Stimulated activated CD4-positive, alpha-beta T cell treated with anti-CD3 and anti-CD28 coated beads, Interleukin-15, amount 100 ng/mL, for 48 hours (primary cell): Measurements from ENCODE around the gene NEDD9.

ENCODE experiments used
- DNase-seq, 2 donors: peaks; one replicate each; pipeline ENCODE4 v3.0.0-alpha.2; 2020; ENCODE audit warnings: low read depth in 2 of 2

The NEDD9 gene

DNA sequence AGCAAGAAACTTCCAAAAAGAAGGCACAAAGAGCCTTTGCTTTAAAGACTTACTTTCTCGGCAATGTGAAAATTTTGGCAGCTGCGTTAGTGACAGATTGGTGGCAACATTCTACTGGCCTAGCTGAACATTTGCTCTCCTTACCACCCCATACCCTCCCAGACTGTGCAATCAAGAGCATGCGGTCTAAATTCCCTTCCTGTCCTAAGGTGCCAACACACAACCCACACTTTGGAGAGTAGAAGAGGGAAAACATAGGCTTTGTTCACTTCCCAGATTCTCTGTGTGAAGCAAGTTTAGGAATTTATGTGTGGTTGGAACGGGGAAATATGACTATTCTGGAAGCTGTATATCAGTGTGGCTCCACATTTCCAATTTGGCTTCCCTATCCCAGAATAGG is 29.8 kb upstream of the NEDD9 start:
- DNase-seq, result no peak

DNA sequence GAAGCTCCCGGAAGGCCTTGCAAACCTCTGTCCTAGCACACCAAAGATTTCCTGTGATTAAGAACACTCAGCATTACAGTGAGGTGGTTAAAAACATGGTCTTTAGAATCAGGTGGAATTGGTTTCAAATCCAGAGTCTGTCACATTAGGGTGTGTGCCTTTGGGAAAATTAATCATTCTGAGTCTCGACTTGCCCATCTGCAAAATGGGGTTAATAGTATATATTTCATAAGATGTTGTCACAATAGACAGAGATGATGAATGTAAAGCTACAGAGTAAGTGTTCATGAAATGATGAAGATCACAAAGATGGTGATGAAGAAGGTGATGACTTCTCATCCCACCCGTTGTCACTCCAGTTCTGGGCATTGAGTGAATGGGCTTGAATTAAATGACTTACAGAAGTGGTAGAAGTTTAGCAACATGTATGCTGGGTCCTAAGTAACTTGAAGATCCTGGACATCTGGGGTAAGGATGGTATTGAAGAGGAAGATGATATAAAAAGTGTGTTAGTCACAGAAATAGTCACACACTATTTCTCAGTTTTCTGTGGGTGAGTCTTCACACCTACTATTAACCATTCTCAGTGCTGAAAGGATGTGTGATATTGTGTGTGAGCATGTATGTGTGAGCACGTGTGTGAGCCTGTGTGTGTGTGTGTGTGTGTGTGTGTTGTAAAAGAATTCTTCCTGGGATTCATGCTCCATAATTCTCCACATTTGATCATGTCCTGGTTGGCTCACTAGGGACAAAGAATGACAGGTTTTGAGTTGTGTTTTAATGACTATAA is 28.0 kb upstream of the NEDD9 start:
- no peak for DNase-seq

DNA sequence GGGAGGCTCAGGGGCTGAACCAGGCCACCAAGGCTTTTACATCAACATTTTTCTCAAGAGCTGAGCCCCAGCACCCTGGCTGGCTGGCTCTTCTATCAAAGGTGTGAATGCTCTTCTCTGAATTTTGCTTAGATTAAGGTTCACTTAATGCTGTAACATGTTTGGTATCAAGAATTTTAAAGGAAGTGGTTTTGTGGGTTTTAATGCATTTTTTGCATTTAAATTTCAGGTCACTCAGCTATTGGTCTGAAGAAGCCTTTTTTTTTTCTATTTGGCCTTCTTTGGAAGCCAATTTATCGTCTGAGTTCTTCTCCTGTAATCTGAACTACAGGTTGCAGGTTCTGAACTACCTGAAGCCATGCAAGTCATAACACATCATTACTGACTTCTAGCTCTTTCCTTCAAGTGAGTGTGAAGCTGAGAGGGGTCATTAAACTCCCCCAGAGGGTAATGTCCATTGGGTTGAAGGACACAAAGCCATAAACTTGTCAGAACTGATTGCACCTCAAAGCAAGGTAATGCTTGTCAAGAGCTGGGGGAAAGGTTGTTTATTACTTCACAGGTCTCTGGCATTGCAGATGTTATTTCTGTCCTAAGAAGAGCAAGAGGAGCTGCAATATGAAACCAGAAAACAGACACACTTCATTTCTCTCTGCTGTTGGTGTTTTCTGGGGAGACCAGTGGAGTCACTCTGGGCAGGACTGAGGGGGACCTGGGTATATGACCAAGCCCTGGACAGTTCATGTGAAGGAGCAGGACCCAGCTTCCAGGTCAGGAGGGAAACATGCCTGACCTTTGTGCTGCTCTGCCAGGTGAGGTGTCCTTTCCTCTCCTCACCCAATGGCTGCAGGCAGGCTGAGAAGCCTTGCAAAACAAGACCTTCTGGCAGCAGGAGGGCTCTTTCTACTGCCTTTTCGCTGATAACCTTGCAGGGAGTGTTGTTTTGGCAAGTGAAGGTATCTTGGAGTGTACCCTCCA is 26.1 kb upstream of the NEDD9 start:
- DNase-seq, result no peak

GRCh38 chr6:11255610-11256009 is 23.1 kb upstream of the NEDD9 start:
- no peak for DNase-seq

DNA sequence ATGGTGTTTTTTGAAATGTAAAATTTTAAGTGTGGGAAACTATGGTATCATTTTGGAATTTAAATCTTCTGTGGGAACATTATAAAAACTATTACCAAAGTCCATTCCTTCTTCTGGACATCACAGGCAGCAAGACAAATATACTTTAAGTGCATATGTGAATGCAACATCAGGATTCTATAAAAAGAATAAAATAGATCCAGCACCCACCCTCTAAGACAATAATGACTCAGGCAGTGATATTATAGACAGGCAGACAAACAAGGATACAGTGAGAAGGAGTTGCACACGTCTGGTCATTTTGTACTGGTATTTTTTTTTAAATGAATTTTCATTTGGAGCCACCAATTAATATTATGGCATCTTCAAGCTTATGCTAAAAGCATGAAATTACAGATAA is 21.1 kb upstream of the NEDD9 start:
- DNase-seq, result no peak

- DNase-seq, result no peak
Measured at GRCh38 chr6:11251553-11252360, 19.3 kb upstream of the NEDD9 start.

DNA sequence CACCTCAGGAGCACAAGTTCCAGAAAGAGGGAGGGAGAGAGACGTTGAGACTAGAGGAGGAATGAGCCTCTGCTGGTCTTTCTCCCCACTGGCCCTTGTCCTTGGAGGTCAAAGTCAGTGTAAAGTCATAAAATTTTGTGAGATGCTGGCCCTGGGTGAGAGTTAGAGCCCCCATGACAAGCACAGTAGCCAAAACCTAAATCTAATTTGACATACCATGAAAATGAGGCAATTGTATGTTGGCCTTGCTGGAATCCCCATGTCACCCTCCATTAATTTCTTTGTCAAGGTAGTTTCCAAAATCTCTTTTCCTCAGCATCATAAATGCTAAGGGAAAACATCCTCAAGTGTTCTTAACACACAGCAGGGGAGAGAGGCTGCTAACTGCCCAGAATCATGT is 17.6 kb upstream of the NEDD9 start:
- no peak for DNase-seq

- no peak for DNase-seq
Measured at GRCh38 chr6:11248974-11249761, 16.7 kb upstream of the NEDD9 start.

- no peak for DNase-seq
Measured at GRCh38 chr6:11246722-11247121, 14.3 kb upstream of the NEDD9 start.

DNA sequence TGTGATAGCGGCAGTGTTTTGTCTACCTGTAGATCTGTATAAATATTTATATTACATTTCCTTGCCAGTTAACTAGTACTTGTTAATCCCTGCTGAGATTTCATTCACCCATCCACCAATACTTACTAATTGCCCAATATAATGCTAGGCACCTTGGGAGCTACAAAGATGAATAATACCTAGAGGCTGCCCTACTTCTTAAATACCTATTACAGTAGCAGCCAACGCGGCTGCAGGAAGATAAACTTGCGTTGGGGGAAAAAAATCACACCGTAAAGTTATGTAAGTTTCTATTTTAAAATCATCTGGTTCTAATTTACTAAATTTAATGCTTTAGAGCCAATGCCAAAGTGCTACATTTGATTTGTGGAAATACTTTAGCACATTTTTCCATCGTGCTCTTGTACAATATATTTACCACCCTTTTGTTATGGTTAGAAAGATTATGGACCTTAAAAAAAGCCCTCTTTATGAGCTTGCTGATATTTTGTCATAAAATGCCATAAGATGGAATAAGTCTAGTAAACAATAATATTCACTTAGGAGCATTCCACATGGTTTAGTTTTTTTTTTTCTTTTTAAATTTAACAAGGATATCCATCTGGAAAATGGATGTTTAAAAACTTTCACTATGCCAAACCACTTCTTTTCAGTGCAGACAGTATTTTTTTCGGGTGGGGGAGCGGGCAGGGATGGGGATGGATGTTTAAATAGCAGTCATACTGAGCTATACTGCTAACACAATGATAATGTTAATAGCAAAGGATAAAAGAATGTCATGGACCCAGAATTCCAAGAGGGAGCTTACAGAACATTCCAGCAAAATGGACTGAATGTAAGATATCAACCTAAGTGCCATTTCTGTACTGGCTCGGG is 13.2 kb upstream of the NEDD9 start:
- no peak for DNase-seq

DNA sequence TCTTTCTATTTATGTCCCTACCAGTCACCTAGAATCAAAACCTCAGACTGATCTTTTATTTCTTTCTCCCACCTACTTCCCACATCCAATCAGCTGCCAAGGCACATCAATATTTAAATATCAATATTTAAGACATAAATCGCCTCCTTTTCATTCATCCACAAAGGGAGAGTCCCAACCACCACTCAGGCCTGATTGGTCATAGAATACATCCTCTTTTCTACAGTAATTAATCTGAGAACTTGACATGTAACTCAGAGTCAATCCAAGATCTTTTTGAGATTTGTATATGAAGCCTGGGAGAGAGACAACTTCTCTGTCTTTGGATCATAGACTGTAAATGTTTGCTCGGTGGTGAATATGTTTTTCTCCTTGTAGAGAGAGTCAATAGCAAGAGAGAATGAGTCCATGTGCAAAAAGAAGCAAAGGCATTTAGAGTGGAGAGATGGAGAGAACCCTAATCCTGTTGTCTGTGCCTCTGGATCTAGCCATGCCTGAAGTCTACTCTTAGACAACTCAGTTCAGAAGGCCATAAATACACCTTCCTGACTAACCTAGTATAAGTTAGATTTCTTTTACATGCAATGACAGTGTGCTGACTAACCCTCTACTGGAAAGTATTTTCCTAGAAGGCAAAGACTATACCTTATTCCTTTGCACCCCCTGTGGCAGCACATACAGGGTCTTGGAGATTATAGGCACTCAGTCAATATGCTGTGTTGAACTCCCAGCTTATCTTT is 12.1 kb upstream of the NEDD9 start:
- no peak for DNase-seq

DNA sequence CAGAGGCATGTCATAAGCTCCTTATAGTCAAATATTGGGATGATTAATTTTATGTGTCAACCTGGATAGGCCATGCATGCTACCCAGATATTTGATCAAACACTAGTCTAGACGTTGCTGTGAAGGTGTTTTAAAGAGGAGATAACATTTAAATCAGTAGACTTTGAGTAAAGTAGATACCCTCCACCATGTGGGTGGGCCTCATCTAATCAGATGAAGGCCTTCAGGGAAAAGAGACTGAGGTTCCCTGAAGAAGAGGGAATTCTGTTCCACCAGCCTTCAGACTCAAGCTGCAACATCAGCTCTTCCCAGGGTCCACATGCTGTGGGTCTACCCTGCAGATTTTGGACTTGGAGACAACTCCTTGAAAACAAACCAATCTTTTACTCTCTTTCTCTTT is 11.4 kb upstream of the NEDD9 start:
- no peak for DNase-seq

DNA sequence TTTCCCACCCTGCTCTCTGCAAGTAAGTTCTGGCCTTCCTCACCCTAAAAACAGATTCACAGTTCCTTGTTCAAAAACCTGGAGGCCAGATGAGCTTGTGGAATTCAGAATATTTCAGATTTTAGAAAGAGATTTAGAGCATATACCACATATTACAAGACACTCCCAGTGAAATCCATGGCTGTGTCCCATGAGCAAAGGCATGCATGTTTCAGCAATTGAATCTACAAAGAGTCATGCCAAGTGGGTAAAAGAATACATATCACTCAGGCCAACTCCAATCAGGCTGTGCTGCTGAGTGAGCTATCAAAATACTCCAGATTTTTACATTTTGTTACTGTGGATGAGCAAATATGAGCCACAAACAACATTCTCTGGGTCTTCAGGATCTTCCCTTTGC is 10.2 kb upstream of the NEDD9 start:
- no peak for DNase-seq

GRCh38 chr6:11241793-11242201 is 9.3 kb upstream of the NEDD9 start:
- DNase-seq, result no peak

GRCh38 chr6:11241154-11241792 is 8.8 kb upstream of the NEDD9 start:
- no peak for DNase-seq

DNA sequence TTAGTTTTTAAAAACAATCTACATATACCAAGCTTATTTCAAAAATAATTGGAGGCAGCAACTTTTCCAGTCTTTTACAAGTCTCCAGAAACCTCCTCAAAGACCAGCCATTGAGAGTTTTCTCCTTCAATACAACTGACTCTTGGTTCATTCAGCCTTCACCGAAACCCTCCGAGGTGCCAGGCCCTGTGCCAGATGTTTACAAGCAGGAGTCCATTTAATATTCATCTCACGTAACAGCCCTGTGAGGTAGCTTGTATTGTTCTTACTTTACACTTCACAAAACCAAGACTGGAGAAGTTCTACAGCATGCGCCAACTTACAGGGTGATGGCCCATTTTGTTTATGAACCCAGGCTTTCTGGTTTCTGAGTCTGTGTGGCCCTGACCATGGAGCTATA is 5.5 kb upstream of the NEDD9 start:
- DNase-seq, result no peak

DNA sequence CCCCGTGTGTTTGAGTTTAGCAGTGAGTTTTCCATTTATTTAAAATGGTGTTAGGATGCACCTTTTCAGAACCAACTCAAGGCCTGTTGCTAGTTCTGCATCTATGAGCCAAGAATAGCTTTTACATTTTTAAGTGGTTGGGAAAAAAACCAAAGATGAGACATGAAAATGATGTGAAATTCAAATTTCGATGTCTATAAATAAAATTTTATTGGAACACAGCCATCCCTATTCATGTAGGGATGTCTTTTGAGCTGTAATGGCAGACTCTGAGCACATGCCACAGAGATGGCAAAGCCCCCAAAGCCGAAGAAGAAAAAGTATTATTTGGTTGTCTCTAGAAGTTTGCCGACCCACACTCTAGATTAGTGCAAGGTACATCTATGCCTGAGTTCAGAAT is 5.0 kb upstream of the NEDD9 start:
- no peak for DNase-seq

GRCh38 chr6:11236915-11237314 is 4.4 kb upstream of the NEDD9 start:
- no peak for DNase-seq
